IPS DF 4.7 (cell line): Measurements from ENCODE around the gene GSTM1.

Source experiments
- DNase-seq: peaks from one replicate; pipeline ENCODE4 v3.0.0-alpha.2; 2013; ENCODE audit warnings: low spot score; ENCODE audit errors: extremely low read depth

The GSTM1 gene

GRCh38 chr1:109687641-109688499, at the start of gene GSTM1:
Gene GSTM1 (plus strand): TSS chr1:109687817. CDS start chr1:109687874, 57 bp downstream.
- no peak for DNase-seq

- no peak for DNase-seq
These were observed 48.4 kb upstream of the GSTM1 start for GRCh38 chr1:109639063-109639840.

DNA sequence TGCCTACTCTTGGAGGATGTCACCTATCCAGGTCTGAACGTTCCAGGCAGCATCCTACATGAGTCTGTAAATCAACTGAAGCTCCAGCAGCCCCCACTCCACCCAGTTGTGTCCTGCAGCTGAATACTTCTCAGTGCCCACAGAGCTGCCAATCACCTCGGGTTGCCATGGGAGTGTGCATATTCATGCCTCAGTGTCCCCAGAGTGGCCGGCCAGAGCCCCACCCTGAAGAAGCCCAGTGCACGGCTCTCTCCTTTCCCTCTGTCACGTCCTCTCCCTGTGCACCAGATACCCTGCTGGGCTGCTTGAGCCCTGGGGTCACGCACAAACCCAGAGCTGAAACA, 47.8 kb upstream of the GSTM1 start:
- no peak for DNase-seq

DNA sequence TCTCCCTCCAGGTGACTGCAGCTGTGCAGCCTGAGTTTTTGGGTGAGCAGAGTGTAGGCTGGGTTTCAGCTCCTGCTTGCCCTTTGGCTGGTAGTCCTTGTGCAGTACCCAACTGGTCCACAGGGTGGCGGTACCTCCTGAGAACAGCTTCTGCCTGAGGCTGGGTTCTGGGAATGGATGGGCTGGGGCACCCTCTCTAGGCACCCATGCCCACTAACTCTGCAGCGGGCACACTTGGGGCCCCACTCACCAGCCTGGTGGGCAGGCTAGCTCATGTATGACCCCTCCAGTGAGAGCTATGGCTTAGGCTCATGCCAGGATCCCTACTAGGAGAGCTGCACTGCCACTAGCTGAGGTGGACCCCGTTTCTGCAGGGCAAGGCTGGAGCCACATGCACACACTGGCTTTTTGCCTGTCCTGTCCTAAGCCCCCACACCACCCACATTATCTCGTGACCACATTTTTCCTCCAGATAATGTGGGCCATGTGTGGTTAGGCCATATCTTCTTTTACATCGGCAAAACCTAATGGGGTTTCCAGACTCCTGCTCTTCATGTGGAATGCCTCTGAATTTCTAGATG, 47.2 kb upstream of the GSTM1 start:
- DNase-seq, result no peak

GRCh38 chr1:109641078-109641740, 46.4 kb upstream of the GSTM1 start:
- DNase-seq, result no peak

DNA sequence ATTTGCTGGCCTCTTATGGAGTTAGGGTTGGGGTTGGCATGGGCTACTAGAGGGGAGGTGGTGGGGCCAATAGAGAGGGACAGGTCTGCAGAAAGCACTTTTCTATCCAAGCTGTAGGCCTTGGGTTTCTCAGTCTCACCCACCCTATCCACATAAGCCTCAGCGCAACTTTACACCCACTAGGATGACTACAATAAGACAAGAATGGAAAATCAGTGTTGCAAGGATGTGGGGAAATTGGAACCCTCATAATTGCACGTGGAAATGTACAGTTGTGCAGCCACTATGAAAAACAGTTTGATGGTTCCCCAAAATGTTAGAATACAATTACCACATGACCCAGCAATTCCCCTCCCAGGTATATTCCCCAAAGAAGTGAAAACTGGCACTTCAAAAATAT, 45.8 kb upstream of the GSTM1 start:
- no peak for DNase-seq

DNA sequence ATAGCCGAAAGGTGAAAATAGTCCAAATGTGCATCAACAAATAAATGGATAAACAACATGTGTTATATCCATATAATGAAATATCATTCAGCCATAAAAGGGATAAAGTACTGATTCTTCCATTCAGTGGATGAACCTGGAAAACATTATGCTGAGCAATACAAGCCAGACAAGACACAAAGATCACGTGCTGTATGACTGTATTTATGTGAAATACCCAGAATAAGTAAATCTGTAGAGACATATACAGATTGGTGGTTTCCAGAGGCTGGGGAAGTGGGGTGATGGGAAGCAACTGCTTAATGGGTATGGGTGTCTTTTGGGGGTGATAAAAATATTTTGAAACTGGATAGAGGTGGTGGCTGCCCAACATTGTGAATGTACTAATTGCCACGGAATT, 45.0 kb upstream of the GSTM1 start:
- no peak for DNase-seq

- no peak for DNase-seq
These were observed 44.0 kb upstream of the GSTM1 start for GRCh38 chr1:109643385-109644230.

GRCh38 chr1:109644670-109645069, 42.9 kb upstream of the GSTM1 start:
- DNase-seq, result no peak

DNA sequence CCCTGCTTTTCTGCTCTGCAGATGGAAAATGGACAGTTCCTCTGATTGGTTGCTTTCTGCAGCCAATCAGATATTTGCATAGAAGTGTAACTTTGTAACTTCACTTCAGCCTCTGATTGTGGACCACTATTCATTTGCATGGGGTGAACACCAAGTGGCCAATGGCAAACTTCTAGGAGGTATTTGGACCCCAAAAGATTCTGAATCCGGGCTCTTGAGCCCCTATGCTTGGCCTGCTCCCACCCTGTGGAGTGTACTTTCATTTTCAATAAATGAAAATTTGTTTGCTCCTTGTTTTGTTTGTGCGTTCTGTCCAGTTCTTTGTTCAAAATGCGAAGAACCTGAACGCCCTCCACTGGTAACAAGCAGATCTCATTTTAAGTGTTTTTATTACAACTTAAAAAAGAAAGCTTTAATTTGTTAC, 38.1 kb upstream of the GSTM1 start:
- no peak for DNase-seq

DNA sequence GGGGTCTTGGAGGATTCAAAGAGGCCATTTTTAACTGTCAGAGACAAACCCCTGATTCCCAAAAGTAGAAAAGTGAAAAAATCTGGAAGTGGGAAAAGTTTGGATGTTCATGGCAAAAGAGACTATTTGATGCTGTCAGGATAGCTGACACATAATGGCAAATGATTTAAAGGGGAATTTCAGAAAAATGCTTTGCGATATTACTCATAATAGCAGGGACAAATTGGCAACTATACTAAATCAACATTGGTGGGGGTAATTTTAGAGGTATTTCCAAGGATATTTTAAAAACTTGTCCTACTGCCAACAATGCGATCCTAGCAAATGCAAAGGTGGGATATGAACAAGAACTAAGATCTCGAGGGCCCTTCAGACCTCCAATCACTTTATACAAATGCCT, 37.0 kb upstream of the GSTM1 start:
- DNase-seq, result no peak

DNA sequence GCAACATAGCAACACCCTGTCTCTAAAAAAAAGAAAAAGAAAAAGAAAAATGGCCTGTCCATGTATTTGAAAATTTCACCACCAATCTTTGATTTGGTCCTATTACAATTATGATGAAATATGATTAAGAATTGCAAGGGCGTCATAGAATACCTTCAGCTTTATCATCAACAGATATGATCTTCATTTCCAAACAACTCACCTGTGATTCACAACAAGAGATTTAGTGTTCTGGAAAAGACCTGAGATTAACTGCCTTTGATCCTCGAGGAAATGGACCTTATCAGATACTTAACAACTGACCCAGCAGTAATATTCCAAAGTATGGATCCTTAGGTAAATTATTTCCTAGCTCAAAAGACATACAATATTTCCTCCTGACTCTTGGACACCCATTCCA, 35.2 kb upstream of the GSTM1 start:
- DNase-seq, result no peak

DNA sequence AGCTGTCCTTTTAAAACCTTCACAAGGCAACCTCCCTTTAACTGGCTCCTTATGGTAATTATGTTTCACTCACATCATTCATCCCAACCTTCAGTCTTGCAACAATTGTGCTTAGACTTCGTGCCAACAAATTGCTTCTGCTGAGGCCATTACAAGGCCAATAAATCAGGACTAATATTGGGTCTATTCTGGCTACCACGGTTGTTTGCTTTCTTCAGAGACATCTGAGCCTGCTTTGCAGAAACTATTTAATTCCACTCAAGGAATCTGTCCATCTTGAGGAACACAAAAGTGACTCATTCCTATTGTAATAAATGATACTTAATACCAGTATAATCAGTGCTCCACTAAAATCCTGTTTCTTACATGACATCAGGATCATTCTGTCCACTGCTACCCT, 34.3 kb upstream of the GSTM1 start:
- no peak for DNase-seq

- DNase-seq, result no peak
These were observed 33.1 kb upstream of the GSTM1 start for GRCh38 chr1:109654519-109654918.

- DNase-seq, result no peak
These were observed 31.8 kb upstream of the GSTM1 start, which contains the start of gene GSTM4 for GRCh38 chr1:109655615-109656519. Gene GSTM4 (plus strand): TSS chr1:109656099. CDS start chr1:109656390, 291 bp downstream.

DNA sequence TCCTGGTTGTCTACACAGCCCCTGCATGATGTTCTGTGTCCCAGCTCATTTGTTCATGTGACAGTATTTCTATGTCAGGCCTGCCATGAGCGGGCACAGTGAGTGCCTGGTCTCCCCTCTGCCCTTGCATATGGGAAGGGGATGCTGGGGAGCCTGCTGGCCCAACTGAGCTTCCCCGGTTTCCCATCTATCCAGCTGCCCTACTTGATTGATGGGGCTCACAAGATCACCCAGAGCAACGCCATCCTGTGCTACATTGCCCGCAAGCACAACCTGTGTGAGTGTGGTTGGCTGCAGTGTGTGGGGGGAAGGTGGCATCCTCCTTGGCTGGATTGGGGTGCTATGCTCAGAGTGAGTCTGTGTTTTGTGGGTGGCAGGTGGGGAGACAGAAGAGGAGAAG, 30.2 kb upstream of the GSTM1 start:
- DNase-seq, result no peak

- DNase-seq, result no peak
These were observed 29.6 kb upstream of the GSTM1 start for GRCh38 chr1:109657970-109658369.

GRCh38 chr1:109658533-109659042, 29.0 kb upstream of the GSTM1 start:
- DNase-seq, result no peak

DNA sequence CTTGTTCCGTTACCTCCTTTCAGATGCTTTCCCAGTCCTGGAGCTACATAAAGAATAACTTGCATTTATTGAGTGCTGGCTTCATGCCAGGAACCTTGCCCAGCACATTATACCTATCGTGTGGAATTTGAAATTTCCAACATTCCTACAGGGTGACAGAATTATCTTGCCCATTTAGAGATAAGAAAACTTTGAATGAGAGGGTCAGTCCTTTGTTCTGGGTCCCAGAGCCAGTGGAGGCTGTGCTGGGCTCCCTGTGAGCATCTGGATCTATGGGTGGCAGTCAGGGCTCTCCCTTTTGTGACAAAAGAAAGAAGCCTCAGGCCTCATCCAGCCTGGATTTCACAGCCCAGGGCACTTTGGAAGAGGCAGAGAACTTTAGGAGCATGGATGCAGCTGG, 28.5 kb upstream of the GSTM1 start:
- no peak for DNase-seq
